GM19463 (cell line): Measurements from ENCODE around the gene DDT.
"Not testable (repeated sequence)": the region's sequence is repeated elsewhere in the genome, so short reads cannot be mapped to it uniquely, and the experiment has no call there.

Experiments used
- ATAC-seq: cut with Tn5 transposase; IDR thresholded peaks from one replicate; pipeline ENCODE4 v1.9.1; 2021; ENCODE audit warnings: mild to moderate bottlenecking, moderate library complexity; ENCODE audit not compliant: unreplicated experiment

Gene DDT

DNA sequence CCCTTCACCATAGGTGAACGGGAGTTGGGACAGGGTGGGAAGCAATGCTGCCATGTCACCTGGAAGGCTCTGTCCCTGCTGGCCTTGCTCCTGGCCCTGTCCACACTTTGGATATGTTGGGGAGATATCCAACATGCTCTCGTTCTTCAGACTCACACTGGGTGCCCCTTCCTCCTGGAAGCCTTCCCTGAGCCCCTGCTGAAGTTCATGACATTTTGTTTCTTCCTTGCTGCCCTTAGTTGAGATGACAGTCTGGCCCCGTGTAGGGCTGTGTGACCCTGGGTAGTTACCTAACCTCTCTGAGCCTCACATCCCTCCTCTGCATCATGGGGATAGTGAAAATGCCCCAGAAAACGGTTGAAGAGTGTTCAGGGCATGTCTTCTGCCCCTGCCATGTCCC, 20.8 kb downstream of the DDT start:
- ATAC-seq, result not testable (repeated sequence)

DNA sequence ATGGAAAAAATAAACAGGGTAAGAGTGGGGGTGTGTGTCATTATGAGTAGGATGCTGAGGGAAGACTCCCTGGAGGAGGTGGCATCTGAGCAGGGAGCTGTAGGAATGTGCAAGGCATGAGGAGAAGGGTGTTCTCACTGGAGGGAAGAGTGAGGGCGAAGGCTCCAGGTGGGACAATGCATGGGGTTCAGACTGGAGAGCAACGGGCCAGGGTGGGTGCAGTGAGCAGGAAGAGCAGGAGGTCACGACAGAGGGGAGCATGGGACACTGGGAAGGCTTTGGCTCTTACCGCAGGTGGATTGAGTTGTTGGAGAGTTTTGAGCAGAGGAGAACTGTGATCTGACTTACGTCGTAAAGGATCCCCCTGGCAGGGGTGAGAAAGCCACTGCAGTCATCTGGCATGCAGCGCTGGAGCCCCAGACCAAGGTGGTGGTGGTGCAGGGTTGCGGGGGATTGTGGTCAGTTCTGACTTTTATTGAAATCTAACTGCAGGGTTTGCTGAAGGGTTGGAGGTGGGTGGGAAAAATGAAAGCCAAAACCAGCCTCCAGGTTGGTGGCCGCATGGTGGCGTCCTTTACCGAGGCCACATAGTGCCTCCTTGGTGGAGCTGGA, 21.3 kb downstream of the DDT start:
- not testable (repeated sequence) for ATAC-seq

DNA sequence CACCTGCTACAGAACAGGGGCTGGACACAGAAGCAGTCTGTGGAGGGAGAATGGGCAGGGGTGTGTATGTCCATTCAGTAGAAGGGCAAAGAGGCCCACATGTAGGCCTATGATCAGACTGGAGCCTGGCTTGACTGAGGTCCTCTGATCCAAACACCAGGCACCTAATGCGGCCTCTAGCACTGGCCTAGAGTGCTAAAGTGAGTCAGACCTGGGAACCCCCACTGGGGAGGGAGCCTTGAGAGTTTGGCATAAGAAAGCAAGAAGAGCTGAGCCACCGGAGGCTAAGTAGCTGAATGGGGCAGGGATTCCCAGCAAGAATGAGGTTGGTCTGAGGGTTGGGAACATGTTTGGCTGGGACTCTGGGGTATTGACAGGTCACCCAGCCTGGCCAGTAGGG, 22.9 kb downstream of the DDT start:
- ATAC-seq, result not testable (repeated sequence)

DNA sequence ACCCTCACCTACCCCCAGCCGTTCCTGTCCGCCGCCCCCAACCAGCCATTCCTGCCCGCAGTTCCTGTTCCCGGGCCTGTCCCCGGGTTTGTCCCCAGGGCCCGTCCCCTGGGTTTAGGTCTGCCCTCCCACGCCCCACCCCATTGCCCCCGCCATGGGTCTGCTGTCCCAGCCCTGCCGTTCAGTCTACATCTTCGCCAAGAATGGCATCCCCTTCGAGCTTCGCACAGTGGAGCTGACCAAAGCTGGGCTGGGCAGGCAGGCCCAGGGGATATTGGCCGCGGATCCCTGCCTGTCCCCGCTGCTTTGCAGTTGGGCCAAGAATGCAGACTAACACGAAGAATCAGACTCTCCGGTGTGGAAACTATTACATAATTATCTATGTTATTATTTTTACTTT, 24.5 kb downstream of the DDT start:
- ATAC-seq, result not testable (repeated sequence)

DNA sequence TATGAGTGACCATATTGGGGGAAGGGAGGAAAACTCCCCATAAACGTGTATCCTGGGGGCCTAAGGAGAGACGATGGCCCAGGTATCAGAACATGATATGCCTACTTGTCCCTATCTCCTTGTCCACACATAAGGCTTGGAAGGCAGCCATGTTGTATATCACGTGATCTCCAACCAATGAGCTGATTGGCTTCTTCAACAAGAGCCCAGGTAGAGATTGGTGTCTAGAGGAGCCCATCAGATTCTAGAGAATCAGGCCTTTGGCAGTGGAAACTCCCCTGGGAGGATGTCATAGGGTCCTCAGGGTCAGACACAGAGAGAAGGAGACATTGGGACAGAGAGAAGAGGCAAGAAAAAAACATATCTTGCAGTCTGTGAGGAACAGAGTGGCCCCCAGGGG, 26.9 kb downstream of the DDT start:
- not testable (repeated sequence) for ATAC-seq

DNA sequence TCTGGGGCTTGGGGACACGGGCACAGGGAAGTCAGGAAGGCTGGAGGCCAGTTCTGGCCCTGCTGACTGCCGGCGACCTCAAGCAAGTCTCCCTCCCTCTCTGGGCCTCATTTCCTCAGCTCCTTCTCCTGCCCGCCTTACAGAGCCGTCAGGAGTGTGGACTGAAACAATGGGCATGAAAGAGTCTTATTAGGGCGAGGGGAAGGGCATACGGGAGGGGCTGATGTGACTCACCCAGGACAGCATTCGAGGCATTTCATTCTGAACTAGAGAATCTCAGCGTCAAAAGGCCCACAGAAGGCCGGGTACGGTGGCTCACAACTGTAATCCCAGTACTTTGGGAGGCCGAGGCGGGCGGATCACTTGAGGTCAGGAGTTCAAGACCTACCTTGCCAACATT, 34.1 kb downstream of the DDT start:
- ATAC-seq, result not testable (repeated sequence)

DNA sequence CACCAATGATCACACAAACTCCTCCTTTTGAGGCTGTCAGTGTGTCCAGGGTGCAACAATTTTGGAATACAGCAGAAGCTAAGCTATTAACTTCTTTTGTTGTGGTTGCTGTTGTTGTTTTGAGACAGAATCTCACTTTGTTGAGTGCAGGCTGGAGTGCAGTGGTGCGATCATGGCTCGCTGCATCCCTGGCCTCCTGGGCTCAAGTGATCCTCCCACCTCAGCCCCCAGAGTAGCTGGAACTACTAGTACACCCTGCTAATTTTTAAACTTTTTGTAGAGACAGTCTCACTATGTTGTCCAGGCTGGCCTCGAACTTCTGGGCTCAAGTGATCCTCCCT, 35.3 kb downstream of the DDT start:
- ATAC-seq, result no peak

DNA sequence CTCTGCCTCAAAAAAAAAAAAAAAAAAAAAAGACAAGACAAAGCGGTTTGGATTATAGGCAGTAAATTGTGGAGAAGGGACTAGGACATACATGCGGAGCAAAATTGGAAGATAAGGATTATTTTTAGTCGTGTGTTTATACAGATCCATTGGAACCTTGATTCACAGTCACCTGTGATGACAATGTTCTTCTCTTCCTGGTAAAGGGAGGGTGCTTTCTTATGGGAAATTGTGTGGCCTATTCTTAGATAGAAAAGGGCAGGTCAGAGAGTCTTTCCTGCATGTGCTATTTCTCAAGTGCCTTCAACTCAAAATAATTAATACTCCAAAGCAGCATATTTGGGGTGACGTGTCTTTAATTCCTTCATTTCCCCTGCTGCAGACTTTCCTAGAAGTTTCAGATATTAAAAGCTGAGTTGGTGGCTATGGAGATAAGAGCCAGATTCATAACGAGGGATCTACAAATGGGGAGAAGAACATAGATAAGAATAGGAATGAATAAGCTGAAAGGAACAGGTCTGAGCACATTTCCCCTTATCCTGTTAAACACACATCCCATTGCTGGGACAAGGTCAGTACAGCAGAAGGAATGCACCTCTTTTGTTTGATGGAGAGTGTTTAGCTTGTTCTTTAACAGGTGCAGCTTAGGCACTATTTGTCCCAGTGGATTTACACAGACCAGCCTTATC, 35.8 kb downstream of the DDT start:
- ATAC-seq, result no peak

DNA sequence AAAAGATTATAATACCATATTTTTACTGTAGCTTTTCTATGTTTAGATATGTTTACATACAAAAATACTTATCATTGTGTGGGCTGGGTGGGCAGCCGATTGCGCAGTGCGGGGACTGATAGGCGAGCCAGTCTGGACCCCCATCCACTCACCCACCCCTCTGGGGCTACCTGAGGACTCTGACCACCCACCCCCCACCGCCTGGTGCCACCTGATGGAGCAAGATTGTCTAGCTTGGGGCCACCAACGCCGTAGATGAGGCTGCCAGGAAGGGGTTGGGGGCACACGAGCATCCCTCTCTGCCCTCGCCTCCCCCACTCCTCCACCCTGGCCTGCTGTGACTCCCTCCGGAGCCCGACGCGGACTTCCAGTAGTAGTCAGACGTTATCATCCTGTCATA, 47.7 kb downstream of the DDT start:
- no peak for ATAC-seq

DNA sequence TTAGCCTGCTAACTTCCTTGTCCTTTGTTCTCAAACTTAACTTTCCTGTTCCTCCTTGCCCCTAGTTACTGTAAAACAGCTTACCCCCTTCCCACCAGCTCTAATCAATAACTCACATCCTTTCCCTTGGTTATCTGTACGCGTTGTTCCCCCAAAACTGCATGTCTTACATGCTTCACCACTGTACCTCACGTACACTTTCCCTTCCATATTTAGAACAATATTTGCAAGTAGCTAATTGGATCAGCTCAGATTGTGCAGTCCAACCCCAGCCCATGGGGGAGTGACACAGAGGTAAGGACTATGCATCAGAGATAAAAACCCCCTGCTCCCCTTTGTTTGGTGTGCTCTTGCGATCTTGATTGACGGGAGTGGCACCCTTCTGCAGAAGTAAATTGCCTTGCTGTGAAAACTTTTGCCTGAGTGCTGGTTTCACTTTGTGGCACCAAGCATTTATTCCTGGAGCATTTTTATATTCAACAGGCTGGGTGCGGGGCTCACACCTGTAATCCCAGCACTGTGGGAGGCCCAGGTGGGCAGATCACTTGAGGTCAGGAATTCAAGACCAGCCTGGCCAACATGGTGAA, 49.1 kb downstream of the DDT start:
- ATAC-seq, result no peak

DNA sequence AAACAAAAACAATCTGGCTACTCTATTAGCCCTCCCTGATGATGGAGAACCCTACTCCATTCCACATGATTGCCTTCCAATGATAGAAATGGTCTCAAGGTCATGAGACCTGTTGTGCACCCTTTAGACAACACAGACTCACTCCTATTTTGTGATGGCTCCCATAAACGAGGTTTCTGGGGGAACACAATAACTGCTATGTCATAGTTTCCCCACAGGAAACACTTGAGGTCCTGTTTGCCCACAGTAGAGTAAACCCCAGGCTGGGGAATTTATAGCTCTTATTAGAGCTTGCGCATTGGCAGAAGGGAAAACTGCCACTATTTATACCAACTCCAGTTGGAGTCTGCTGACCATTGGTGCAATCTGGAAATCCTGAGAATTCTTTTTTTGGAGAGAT, 51.3 kb downstream of the DDT start:
- ATAC-seq, result no peak

DNA sequence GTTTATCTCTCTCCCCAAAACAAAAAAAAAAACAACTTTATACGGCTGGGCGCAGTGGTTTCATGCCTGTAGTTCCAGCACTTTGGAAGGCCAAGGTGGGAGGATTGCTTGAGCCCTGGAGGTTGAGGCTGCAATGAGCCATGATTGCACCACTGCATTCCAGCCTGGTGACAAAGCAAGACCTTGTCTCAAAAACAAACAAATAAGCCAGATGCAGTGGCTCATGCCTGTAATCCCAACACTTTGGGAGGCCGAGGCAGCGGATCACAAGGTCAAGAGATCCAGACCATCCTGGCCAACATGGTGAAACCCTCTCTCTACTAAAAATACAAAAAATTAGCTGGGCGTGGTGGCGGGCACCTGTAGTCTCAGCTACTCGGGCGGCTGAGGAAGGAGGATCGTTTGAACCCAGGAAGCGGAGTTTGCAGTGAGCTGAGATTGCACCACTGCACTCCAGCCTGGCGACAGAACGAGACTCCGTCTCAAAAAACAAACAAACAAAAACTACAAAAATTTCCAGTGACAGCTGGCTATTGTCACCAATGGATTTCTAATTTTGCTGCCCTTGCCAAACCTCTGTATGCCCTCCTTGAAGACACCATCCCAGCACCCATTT, 52.5 kb downstream of the DDT start:
- not testable (repeated sequence) for ATAC-seq
